GM06990 (cell line): ENCODE results near the gene PKP3.
"Not testable (repeated sequence)": the region's sequence is repeated elsewhere in the genome, so short reads cannot be mapped to it uniquely, and the experiment has no call there.

Source experiments
- DNase-seq: peaks from one replicate; pipeline ENCODE4 v3.0.0-alpha.2; 2011; ENCODE audit not compliant: insufficient read length; ENCODE audit errors: extremely low read depth
- H3K27me3 ChIP-seq: replicated peaks from 2 replicates; pipeline ENCODE4 v1.6.0; 2011; ENCODE audit warnings: low read length; ENCODE audit not compliant: control insufficient read depth, insufficient read depth
- H3K36me3 ChIP-seq: 2 replicates; pipeline ENCODE4 v1.5.1; 2011; ENCODE audit warnings: low read length; ENCODE audit not compliant: control insufficient read depth, insufficient read depth
- H3K4me3 ChIP-seq: replicated peaks from 2 replicates; pipeline ENCODE4 v1.5.1; 2011; ENCODE audit warnings: low read depth, mild to moderate bottlenecking, control low read depth, low read length
- TF ChIP-seq, protein P1 (sequence below): IDR thresholded peaks from 2 replicates; pipeline ENCODE4 v1.5.1; 2011; ENCODE audit warnings: low read length, control low read depth, mild to moderate bottlenecking, inconsistent platforms; ENCODE audit not compliant: insufficient read depth, poor library complexity, severe bottlenecking

PKP3 gene

DNA sequence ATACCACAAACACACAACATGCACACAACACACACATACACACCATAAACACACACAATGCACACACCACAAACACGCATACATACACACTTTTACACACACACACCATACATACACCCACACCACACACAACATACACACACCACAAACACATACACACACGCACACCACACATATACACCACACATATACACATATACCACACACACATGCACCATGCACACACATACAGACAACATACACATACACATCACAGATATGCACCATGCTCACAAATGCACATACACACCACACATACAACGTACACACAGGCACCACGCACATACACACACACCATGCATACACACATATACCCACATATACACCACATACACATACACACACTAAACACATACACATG, 36.4 kb upstream of the PKP3 start:
- no peak for DNase-seq

DNA sequence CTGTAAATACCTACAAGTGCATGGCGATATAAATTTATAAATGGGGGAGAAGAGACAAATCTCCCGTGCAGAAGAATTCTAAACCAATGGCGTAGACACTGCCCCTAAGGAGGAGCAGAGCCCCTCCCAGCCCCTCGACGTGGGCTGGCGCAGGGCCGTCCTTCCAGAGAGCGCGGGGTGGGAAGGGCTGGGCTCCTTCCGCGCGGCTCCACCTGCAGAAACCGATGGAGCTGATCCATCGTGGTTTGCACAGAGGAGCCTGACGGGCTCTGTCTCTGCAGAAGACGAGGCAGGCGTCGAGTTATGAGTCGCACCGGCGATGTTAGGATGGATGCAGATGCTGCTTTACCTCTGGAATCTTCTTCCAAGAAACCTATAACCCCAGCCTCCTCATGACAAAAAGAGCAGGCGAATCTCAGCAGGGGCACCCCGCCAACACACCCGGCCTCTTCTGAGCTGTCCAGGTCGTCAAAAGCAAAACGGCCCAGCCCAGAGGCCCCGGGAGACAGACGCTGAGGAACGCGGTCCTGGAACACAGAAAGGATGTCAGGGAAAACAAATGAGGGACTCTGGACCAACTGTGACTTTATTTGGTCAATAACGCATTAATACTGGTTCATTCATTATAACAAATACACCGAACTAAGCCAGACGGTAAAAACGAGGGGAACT, 35.7 kb upstream of the PKP3 start:
- TF ChIP-seq, protein P1, sequence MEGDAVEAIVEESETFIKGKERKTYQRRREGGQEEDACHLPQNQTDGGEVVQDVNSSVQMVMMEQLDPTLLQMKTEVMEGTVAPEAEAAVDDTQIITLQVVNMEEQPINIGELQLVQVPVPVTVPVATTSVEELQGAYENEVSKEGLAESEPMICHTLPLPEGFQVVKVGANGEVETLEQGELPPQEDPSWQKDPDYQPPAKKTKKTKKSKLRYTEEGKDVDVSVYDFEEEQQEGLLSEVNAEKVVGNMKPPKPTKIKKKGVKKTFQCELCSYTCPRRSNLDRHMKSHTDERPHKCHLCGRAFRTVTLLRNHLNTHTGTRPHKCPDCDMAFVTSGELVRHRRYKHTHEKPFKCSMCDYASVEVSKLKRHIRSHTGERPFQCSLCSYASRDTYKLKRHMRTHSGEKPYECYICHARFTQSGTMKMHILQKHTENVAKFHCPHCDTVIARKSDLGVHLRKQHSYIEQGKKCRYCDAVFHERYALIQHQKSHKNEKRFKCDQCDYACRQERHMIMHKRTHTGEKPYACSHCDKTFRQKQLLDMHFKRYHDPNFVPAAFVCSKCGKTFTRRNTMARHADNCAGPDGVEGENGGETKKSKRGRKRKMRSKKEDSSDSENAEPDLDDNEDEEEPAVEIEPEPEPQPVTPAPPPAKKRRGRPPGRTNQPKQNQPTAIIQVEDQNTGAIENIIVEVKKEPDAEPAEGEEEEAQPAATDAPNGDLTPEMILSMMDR, result no peak
- H3K27me3 ChIP-seq, result no peaks in the 10 kb centered on the region
- no peak overlapping the region for H3K4me3 ChIP-seq
- no peak for DNase-seq
- H3K36me3 ChIP-seq, result no peaks in the 10 kb centered on the region

More for the DNA sequence above, 36.4 kb upstream of the PKP3 start:
- no peaks in the 10 kb centered on the region for H3K27me3 ChIP-seq
- no peak overlapping the region for H3K4me3 ChIP-seq
- TF ChIP-seq, protein P1, result no peak
- no peaks in the 10 kb centered on the region for H3K36me3 ChIP-seq

DNA sequence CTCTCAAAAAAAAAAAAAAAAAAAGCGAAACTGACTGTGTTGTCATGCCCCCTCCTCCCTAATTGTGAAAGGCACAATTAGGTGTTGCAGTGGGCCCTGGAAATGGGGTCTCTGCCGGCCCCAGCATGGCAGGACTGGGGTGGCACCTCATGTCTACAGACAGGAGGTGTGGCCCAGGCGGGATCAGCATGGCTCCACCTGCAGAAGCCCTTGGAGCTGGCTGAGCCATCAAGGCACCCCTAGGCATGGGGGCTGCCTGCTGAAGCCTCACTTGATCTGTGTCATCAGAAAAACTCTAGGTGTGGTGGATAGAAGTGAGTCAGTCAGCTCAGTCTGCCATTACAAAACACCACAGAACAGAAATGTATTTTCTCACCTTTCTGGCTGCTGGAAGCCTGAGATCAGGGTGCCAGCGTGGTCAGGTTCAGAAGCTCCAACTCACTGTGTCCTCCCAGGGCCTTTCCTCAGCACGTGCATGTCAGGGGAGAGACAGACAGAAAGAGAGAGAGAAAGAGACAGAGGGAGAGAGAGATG, 34.8 kb upstream of the PKP3 start:
- Histone ChIP-seq H3K27me3 (no peaks in the 10 kb centered on the region), H3K4me3 (no peak overlapping the region), H3K36me3 (no peaks in the 10 kb centered on the region)
- no peak for DNase-seq
- TF ChIP-seq, protein P1, result no peak

DNA sequence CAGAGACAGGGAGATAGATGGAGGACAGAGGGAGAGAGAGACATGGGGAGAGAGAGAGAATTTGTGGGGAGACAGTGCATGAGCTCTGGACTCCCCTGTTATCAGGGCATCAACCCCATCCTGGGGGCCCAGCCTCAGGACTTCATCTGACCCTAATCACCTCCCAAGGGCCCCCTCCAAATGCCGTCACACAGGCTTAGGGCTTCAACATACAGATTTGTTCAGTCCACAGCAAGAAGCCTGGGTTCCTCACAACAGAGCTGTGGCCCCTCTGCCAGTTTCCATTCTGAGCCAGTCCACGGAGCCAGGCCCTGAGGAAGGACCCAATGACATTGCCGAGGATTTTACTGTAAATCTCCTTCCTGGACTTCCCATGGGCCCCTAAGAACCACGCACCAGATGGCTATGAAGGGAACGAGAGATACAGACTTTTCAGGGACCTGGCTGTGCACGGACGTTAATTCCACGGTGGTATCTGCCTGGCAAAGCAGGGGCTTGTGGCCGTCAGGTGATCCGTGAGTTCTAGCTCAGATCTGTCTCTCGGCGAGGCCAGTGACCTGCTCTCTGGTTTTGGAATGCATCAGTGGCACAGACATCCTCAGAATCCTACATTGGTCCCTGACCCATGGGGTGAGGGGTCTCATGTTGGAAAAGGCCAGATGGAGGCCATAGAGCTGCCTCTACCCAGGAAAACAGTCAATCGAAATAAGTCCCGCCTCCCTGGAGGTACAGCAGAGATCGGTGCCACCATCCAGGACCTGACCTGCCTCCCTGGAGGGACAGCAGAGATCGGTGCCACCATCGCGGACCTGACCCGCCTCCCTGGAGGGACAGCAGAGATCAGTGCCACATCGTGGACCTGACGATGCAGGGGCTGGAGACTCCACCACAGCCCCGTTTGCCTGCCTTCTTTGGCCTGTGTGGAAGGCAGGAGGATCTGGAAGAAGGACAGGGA, 33.4 kb upstream of the PKP3 start:
- Histone ChIP-seq H3K4me3 (no peak overlapping the region), H3K27me3 (no peaks in the 10 kb centered on the region; the same call in 1 of the 2 replicates), H3K36me3 (no peaks in the 10 kb centered on the region)
- TF ChIP-seq, protein P1, result no peak
- DNase-seq, result no peak

DNA sequence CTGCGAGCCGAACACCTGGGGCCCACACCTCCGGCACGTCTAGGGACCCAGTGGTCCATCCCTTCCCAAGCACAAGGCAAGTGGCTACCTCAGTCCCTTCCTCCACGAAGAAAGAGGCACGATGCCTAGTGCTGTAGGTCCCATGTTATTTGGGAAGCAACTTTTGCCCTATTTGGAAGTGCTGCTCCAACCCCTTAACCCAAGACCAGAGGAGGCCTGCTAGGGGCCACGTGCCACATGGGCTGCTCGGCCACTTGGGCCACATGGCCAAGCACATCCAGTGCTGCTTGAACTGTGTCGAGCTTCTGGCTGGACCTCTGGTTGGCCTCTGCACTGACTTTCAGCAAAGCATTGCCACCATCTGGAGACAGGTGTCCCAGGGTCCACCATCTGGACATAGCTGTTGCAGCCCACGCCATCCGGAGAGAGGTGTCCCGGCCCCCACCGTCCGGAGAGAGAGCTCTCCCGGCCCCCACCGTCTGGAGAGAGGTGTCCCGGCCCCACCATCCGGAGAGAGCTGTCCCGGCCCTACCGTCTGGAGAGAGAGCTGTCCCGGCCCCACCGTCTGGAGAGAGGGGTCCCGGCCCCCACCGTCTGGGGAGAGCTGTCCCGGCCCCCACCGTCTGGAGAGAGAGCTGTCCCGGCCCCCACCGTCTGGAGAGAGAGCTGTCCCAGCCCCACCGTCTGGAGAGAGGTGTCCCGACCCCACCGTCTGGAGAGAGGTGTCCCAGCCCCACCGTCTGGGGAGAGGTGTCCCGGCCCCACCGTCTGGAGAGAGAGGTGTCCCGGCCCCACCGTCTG, 31.2 kb upstream of the PKP3 start:
- no peaks in the 10 kb centered on the region for H3K36me3 ChIP-seq
- H3K4me3 ChIP-seq, result no peak overlapping the region
- no peak for DNase-seq
- no peaks in the 10 kb centered on the region; the same call in 1 of the 2 replicates for H3K27me3 ChIP-seq
- TF ChIP-seq, protein P1, result no peak

DNA sequence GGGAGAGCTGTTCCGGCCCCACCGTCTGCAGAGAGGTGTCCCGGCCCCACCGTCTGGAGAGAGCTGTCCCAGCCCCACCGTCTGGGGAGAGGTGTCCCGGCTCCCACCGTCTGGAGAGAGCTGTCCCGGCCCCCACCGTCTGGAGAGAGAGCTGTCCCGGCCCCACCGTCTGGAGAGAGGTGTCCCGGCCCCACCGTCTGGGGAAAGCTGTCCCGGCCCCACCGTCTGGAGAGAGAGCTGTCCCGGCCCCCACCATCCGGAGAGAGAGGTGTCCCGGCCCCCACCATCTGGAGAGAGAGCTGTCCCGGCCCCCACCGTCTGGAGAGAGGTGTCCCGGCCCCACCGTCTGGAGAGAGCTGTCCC, 30.6 kb upstream of the PKP3 start:
- H3K27me3 ChIP-seq, H3K4me3 ChIP-seq, DNase-seq, H3K36me3 ChIP-seq: not testable (repeated sequence)
